ENCODE data around the gene BMPR1A.
"Not testable (repeated sequence)": the region's sequence is repeated elsewhere in the genome, so short reads cannot be mapped to it uniquely, and the experiment has no call there.

Gene BMPR1A

DNA sequence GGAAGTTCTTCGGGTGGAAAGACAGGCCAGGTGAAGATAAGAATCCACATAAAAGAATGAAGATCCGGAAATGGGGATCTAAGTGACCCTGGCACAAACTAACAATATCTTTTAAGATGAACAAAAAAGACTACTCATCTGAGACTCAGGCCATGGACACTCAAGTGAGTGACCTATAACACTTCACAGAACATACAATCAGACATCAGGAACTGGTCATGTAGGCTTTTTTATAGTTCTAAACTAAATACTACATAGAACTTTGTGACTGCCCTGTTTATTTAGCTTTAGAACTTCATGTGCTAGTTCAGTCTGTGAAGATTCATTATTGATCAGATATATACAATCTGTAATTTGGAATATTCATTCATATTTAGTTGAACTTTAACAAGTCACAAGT, 148.2 kb downstream of the BMPR1A start:
- DNase-seq (ENCODE audit: insufficient read length, low spot score) (no peak), FAIRE-seq (no peak)
- TF ChIP-seq POLR2A (IDR thresholded peaks at IDR 0.05; ENCODE audit: low read depth, low read length), result no peak

DNA sequence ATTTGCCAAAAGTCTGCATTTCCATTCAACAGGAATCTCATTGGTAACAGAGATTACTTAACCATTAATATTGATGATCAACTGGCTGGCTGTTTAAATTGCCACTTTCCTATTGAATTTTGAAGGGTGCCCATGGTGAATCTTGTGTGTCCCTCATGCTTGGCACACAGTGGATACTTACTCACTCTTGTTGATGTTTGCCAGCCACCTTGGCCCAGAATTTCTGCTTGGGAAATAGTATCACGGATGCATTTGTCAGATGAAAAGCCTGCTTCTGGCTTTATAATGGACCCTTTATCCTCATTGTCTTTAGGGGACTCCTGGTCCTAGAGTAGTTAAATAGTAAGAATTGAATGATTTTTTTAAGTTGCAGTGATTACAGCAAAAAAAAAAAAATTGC, 149.0 kb downstream of the BMPR1A start:
- TF ChIP-seq POLR2A (IDR thresholded peaks at IDR 0.05; ENCODE audit: low read depth, low read length), result no peak
- no peak for FAIRE-seq
- no peak for DNase-seq (ENCODE audit: insufficient read length, low spot score)

DNA sequence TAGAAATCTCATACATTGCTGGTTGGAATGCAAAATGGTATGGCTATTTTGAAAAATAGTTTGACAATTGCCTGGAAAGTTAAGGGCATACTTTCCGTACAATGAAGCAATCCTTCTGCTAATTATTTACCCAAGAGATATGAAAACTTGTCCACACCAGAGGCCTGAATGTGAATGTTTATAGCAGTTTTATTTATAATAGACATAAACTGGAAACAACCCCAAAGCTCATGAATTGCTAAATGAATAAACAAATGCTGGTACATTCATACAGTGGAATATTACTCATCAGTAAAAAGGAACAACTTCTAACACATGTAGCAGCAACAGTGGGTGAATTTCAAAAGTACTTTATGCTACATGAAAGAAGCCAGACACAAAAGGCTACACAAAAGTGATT, 158.3 kb downstream of the BMPR1A start:
- peak; percentile 58 for FAIRE-seq
- DNase-seq (ENCODE audit: insufficient read length, low spot score), result no peak
- TF ChIP-seq POLR2A (IDR thresholded peaks at IDR 0.05; ENCODE audit: low read depth, low read length), result no peak

DNA sequence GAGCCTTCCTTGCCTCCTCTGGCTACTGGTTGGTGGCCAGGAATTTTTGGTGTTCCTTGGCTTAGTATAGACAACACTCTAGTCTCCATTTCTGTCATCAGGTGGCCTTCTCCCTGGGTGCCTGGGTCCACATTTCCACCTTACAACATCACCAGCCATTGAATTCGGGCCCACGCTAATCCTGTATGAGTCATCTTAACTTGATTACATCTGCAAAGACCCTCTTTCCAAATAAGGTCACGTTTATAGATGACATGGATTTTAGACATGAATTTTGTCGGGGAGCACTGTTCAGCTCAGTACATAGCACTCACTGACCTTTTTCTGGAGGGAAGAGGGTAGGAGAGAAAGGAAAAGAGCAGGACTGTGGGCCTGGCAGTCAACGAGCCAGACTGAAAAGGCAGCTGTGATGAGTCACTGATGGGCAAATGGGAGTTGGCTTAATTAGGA, 161.6 kb downstream of the BMPR1A start:
- peak; percentile 60 for FAIRE-seq
- no peak for TF ChIP-seq POLR2A (IDR thresholded peaks at IDR 0.05; ENCODE audit: low read depth, low read length)
- DNase-seq (ENCODE audit: insufficient read length, low spot score), result no peak

DNA sequence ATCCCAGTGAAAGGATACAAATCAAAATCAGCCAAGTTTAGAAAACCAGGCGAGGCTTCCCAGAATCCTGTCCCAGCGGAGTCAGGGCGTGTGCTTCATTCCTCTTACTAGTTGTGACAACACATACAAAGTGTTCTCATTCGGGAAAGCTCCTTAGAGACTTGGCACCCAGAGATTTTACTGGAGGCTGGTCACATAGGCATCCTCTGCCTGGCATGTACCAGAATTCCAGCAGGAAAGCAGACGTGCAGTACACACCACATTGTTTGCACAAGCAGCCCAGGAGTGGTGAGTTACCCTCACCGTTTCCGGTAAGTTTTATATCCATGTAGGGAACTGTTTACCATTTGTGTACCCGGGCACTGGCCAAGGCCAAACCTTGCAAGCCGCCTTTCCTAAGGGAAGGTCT, 166.1 kb downstream of the BMPR1A start:
- FAIRE-seq (no peak), DNase-seq (ENCODE audit: insufficient read length, low spot score) (no peak)
- TF ChIP-seq POLR2A (IDR thresholded peaks at IDR 0.05; ENCODE audit: low read depth, low read length), result no peak

DNA sequence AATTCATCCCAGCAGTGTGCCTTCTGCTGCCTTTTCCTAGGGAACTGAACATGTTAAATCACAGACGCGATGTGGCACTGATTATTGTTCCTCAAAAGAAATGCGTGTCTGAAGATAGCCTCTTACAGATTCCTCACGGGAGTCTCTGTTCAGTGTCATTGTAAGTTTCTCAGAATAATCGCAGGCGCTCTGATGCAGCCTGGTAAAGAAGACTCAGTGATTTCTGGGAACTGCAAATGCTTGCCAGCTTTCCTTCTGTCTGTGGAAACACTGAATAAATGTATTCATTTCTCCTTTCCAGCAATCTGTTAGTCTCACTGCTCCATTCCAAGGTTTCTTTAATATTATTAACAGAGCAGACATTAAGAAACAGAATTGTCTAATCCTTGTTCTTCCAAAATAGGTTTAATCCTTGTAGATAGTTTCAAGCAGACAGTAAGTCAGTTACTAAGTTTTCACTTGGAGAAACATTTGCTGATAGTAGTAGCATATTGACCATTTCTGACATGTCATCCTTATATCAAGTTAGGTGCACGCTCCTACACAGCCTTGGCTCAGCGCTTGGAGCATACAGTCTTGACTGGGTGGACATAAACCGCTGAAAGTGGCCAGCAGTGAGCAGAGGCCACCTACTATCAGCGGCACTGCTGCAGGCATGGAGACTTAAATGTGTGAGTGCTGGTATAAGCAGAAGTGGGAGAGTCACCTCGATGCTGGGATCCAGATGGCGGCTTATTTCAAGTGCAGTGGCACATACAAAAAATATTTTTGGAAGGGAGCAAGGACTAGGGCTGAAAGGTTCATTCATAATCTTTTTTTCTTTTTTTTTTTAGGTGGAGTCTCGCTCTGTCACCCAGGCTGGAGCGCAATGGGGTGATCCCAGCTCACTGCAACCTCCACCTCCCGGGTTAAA, 173.3 kb downstream of the BMPR1A start:
- FAIRE-seq (no peak), DNase-seq (ENCODE audit: insufficient read length, low spot score) (no peak)
- TF ChIP-seq POLR2A (IDR thresholded peaks at IDR 0.05; ENCODE audit: low read depth, low read length), result no peak

DNA sequence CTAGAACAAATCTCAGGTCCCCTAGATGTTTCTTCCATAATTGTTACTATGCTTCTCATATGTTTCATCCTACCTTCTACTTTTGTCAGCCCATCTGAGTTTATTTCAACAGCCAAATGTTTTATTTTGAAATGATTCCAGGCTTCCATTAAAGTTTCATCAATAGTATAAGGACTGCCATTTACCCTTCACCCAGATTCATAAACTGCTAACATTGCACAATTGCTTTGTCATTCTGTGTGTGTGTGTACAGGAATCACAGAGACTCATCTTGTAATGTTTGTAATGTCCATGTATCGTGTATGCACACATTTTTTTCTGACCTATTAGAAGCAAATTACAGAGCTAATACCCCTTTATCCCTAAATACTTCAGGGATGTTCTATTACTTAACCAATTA, 175.5 kb downstream of the BMPR1A start:
- no peak for TF ChIP-seq POLR2A (IDR thresholded peaks at IDR 0.05; ENCODE audit: low read depth, low read length)
- DNase-seq (ENCODE audit: insufficient read length, low spot score) (no peak), FAIRE-seq (no peak)

DNA sequence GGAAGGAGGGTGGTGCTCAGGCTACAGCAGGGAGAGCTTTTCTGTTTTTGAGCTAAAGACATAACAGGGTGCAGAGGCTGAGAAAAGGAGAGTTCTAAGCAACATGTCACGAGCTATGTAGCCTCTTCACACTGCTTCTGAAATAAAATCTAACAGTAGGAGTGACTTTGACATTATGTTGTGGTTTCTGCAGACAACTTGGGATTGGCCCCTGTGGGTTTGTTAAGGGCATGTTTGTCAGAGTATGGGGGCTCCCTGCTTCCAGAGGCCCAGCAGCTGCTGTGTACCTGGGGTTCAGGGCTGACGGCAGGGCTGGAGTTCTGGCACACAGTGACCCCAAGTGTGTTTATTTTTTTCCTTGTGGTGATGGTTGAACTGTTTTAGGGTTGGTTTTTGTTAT, 176.3 kb downstream of the BMPR1A start:
- DNase-seq (ENCODE audit: insufficient read length, low spot score), result no peak
- no peak for TF ChIP-seq POLR2A (IDR thresholded peaks at IDR 0.05; ENCODE audit: low read depth, low read length)
- no peak for FAIRE-seq

DNA sequence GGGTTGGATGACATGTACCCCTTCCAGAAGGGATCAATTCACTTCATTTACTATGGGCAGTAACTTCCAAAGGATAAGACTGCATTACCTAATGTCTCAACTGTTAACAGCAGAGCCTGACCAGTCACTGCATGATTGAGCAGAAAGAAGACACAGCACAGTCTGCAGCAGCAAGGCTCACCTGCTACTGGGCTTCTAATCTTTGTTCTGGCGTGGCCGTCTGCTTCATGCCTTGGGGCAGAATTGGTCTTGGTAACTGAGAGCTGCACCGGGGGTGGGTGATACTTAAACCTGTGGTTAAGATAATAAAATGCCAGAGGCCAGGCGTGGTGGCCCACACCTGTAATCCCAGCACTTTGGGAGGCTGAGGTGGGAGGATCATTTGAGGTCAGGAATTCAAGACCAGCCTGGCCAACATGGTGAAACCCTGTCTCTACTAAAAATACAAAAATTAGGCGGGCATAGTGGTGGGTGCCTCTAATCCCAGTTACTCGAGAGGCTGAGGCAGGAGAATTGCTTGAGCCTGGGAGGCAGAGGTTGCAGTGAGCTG, 177.8 kb downstream of the BMPR1A start:
- DNase-seq (ENCODE audit: insufficient read length, low spot score); FAIRE-seq: not testable (repeated sequence)

DNA sequence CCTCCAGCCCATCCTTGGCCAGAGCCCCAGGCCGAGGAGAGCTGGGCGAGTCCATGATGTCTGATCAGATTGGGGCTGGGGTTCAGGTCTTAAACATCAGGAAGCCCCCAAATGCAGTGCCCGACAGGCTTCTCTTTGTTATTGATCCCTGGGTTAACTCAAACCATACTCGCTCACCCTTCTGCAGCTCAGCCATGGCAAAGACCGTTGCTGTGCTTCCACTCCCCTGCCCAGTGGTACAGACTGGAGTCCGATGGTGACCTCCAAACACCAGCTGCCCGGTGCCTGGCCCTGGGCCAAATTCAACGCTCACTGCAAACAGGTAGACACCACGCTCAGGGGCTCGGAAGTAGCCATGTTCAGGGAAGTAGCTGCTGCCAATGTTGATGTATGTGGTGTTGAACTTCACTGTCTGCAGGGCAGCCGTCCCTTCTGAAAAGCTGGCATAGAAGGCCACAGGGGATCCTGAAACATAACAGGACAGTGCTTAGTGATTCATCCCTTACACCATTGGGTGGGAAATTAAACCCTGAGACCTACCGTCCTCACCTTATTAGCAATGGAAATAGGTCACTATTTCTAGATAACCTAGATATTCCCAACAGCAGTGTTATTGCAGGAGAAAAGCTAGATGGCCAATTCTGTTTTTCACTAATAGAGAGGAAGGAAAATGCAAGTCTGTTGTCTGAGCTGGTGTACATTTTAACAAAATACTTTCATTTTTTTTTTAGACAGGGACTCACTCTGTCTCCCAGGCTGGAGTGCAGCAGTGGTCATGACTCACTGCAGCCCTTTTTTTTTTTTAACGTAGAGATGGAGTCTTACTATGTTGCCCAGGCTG, 180.5 kb downstream of the BMPR1A start:
- FAIRE-seq, result no peak
- DNase-seq (ENCODE audit: insufficient read length, low spot score), result peak; percentile 61
- TF ChIP-seq POLR2A (IDR thresholded peaks at IDR 0.05; ENCODE audit: low read depth, low read length), result no peak

DNA sequence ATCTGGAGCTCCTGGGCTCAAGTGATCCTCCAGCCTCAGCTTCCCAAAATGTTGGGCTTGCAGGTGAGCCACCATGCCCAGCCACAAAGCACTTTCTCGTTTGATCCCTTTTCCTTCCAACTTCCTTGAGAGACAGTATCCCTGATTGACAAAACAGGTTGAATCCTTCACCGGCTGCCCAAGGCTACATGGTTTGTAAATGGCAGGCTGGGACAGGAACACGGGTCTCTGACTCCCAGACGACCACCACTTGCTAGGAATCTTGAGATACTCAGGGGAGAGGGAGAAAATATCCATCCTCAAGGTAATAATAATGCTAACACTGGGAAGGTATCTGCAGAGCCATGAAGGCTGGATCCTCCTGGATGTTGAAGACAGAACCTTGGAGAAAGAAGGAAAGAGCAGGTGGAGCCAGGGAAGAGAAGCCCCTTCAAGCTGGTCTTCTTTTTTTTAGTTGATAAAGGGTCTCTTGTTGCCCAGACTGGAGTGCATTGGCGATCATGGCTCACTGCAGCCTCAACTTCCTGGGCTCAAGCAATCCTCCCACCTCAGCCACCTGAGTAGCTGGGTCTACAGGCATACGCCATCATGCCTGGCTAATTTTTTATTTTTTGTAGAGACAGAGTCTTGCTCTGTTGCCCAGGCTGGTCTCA, 181.2 kb downstream of the BMPR1A start:
- FAIRE-seq, result no peak
- DNase-seq (ENCODE audit: insufficient read length, low spot score), result no peak
- TF ChIP-seq POLR2A (IDR thresholded peaks at IDR 0.05; ENCODE audit: low read depth, low read length), result no peak

DNA sequence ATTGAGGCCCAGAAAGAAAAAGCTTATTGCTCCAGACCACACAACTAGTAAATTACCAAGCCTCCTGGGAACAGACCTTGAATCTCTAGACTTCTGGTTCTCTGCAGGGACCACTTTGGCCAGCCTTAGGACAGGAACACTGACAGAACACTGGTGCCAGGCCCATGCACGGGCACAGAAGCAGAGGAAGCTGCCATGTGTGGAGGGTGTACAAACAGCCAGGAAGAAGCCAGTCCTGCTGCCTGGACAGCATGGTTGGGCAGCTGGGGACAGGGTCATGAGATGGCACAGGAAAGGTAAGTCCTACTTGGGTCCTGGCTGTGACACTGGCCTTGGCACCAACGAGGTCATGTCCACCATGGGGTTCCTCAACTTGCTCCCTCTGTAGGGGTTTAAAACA, 181.8 kb downstream of the BMPR1A start:
- no peak for TF ChIP-seq POLR2A (IDR thresholded peaks at IDR 0.05; ENCODE audit: low read depth, low read length)
- no peak for DNase-seq (ENCODE audit: insufficient read length, low spot score)
- no peak for FAIRE-seq

DNA sequence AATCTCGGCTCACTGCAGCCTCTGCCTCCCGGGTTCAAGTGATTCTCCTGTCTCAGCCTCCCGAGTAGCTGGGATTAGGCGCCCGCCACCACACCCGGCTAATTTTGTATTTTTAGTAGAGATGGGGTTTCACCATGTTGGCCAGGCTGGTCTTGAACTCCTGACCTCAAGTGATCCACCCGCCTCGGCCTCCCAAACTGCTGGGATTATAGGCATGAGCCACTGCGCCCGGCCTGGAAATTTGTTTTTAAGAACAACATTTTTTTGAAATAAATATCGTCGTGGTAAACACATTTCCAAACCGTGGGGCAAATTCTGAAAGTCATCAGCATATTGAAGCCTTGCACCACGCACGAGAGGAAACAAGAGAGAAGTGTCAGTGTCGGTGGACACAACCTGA, 183.7 kb downstream of the BMPR1A start:
- not testable (repeated sequence) for FAIRE-seq; DNase-seq (ENCODE audit: insufficient read length, low spot score)

DNA sequence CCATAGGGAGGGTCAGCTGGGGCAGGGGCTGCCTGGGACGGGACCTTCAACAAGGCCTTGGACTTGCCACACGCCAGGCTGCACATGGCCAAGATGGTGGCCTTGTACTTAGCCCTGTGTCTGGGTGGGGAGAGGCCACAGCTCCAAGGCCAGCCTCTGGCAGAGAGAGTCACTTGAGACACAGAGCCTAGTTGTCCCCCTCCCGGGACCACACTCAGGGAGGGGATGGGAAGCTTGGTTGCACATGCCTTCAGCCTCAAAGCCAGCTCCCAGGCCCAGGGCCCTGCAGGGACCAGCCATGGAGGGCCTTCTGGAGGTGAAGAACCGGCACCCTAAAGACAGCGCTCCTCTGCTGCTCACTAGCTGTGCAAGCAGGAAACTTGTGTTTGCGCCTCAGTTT, 184.3 kb downstream of the BMPR1A start:
- TF ChIP-seq POLR2A (IDR thresholded peaks at IDR 0.05; ENCODE audit: low read depth, low read length), result no peak
- no peak for FAIRE-seq

More for the DNA sequence above, 184.3 kb downstream of the BMPR1A start:
- DNase-seq (ENCODE audit: insufficient read length, low spot score), result no peak
